Right lobe of liver (tissue), 6 donors: ENCODE measurements around the gene ZNF778. TPM values are rescaled to one million over a fixed set of nuclear protein-coding genes. Genes with fewer than 3 reads are reported as not detected.

ENCODE experiments used
- ATAC-seq, 4 donors: fragments of 200-7000 bp; cut with Tn5 transposase; one replicate each; pipeline ENCODE4 v1.9.1; 2020; ENCODE audit warnings: mild to moderate bottlenecking in 4 of 4, moderate library complexity in 4 of 4
- DNase-seq, 3 donors: peaks; one replicate each; pipeline ENCODE4 v3.0.0-alpha.2; 2020
- H3K27ac ChIP-seq, 3 donors: fragments of 200-600 bp; one replicate each; pipeline ENCODE4 v1.8.0; 2022
- H3K27me3 ChIP-seq, 2 donors: fragments of 200-600 bp; one replicate each; pipeline ENCODE4 v1.8.0; 2022
- H3K36me3 ChIP-seq, 4 donors: fragments of 200-600 bp; sonication (generic) in 1 of 4; one replicate each; pipeline versions ENCODE4 v1.5.1 to v1.8.0; 2017 to 2022; ENCODE audit warnings: control low read depth in 1 of 4
- H3K4me1 ChIP-seq, 4 donors: fragments of 200-600 bp; sonication (generic) in 1 of 4; one replicate each; pipeline versions ENCODE4 v1.5.1 to v1.8.0; 2017 to 2022; ENCODE audit warnings: control low read depth in 1 of 4
- H3K4me3 ChIP-seq, 3 donors: fragments of 200-600 bp; one replicate each; pipeline ENCODE4 v1.8.0; 2022
- H3K9me3 ChIP-seq, 4 donors: fragments of 200-600 bp; sonication (generic) in 1 of 4; one replicate each; pipeline versions ENCODE4 v1.5.1 to v1.8.0; 2017 to 2022; ENCODE audit warnings: control low read depth in 1 of 4
- CTCF ChIP-seq, 4 donors: fragments of 200-600 bp in 3 of 4; fragments of 450-650 bp in 1 of 4; IDR thresholded peaks; one replicate each; pipeline versions ENCODE4 v1.5.1 to v1.8.0; 2016 to 2022; ENCODE audit warnings: antibody characterized with exemption in 4 of 4, mild to moderate bottlenecking in 2 of 4
- POLR2A ChIP-seq: fragments of 450-650 bp; IDR thresholded peaks from one replicate; pipeline ENCODE4 v1.6.1; 2017; ENCODE audit warnings: antibody characterized with exemption, mild to moderate bottlenecking
- WGBS: methylation state at CpG from one replicate; pipeline ENCODE4 v1.1.6; 2018; ENCODE audit warnings: low coverage, low lambda C conversion rate; ENCODE audit not compliant: insufficient coverage; ENCODE audit errors: missing lambda C conversion rate; 5-methylcytosine and 5-hydroxymethylcytosine counted together
- intact Hi-C, 2 donors: fragments of 100-400 bp; cut with DNase I; formaldehyde crosslinking; loops; one replicate each; pipeline versions ENCODE4 v1.11.2 to v1.14.1; 2022
- total RNA-seq, 6 experiments: library from RNA; depleted of rRNA in 2 of 6; stranded (reverse); fragments of >200 nt in 2 of 6; fragmentation: NEBNext Ultra II Directional in 3 of 6; extraction: Animal tissue kit (Norgen Biotek cat#: 25700) in 3 of 6; gene quantifications; one replicate each; pipeline versions ENCODE4 v1.1.0 to v1.2.4, GENCODE V29; 2016 to 2023
- donor health status: DM: no; HTN: yes; CAD: no.
- donor health status: DM: no; HTN: no; CAD: no.
- donor health status: DM: no; HTN: no; CAD: no.
- donor health status: DM: no; HTN: yes; CAD: no.
- donor health status: DM: no; HTN: yes; CAD: no.

Gene ZNF778
- total RNA-seq, 6 experiments from 2014 or later: 2.3 to 11.2 (median 3.1) TPM

- DNase-seq (no peak), ATAC-seq (no peak)
- no peak for TF ChIP-seq CTCF (IDR thresholded peaks at IDR 0.05)
- TF ChIP-seq POLR2A: no peak
- Histone ChIP-seq H3K27ac (no peak overlapping the region), H3K4me1 (no peaks in the 10 kb centered on the region), H3K9me3 (no peaks in the 10 kb centered on the region), H3K36me3 (no peaks in the 10 kb centered on the region), H3K4me3 (no peak overlapping the region), H3K27me3 (no peaks in the 10 kb centered on the region)
- intact Hi-C loops: no loop called here
- WGBS: 72% methylated on average over 9 of the region's 11 CpGs
Observed at GRCh38 chr16:89210165-89210903, 7.2 kb upstream of the ZNF778 start.

- Histone ChIP-seq H3K36me3 (no peaks in the 10 kb centered on the region), H3K27me3 (no peaks in the 10 kb centered on the region), H3K9me3 (no peaks in the 10 kb centered on the region), H3K4me1 (peaks cover 0 to 4% (median 2%) of the 10 kb centered on the region in 4 donors), H3K27ac (no peak overlapping the region), H3K4me3 (no peak overlapping the region)
- DNase-seq: no peak
- ATAC-seq: no peak
- WGBS: 76% methylated on average over 6 of the region's 15 CpGs
- no peak for TF ChIP-seq POLR2A
- no peak for TF ChIP-seq CTCF (IDR thresholded peaks at IDR 0.05)
- intact Hi-C loops: no loop called here
Observed at GRCh38 chr16:89210904-89211515, 6.5 kb upstream of the ZNF778 start.

GRCh38 chr16:89216315-89217137, 977 bp upstream of the ZNF778 start:
- peak overlapping the region in 2 of 3 donors; percentile 86 to 95 for H3K27ac ChIP-seq
- H3K36me3 ChIP-seq: peaks cover 0 to 8% (median 0%) of the 10 kb centered on the region in 4 donors
- no peaks in the 10 kb centered on the region for H3K9me3 ChIP-seq
- H3K4me1 ChIP-seq: peaks cover 0 to 22% (median 5%) of the 10 kb centered on the region in 4 donors
- TF ChIP-seq CTCF (IDR thresholded peaks at IDR 0.05) (peak; percentile 64 to 70 (median 66)), POLR2A (no peak)
- WGBS: 1% methylated on average over 25 of the region's 25 CpGs
- H3K27me3 ChIP-seq: no peaks in the 10 kb centered on the region
- ATAC-seq (peak; percentile 76 to 84 (median 82)), DNase-seq (peak; percentile 79 to 83 (median 80))
- intact Hi-C loops: no loop called here
- H3K4me3 ChIP-seq: peak overlapping the region; percentile 85 to 99 (median 91)

GRCh38 chr16:89217138-89217387, 440 bp upstream of the ZNF778 start:
- ATAC-seq: no peak

More at GRCh38 chr16:89217138-89217387, 440 bp upstream of the ZNF778 start:
- no peak for DNase-seq
- intact Hi-C loops: no loop called here
- no peaks in the 10 kb centered on the region for H3K27me3 ChIP-seq
- H3K4me1 ChIP-seq: peaks cover 0 to 22% (median 5%) of the 10 kb centered on the region in 4 donors
- H3K4me3 ChIP-seq: peak overlapping the region; percentile 85 to 99 (median 91)
- WGBS: 0% methylated on average over 11 of the region's 11 CpGs
- peaks cover 0 to 10% (median 0%) of the 10 kb centered on the region in 4 donors for H3K36me3 ChIP-seq
- no peak for TF ChIP-seq CTCF (IDR thresholded peaks at IDR 0.05)
- TF ChIP-seq POLR2A: no peak
- H3K27ac ChIP-seq: peak overlapping the region; percentile 86 to 95 (median 90)
- H3K9me3 ChIP-seq: no peaks in the 10 kb centered on the region
